PC-9 (cell line): Measurements from ENCODE around the gene RNF5.

Experiments
- EZH2 ChIP-seq: fragments of 200-600 bp; sonication (generic); IDR thresholded peaks from 2 replicates; pipeline ENCODE4 v1.8.0; 2017; ENCODE audit warnings: antibody characterized with exemption, low read depth
- TF ChIP-seq, protein P1 (sequence below): fragments of 200-600 bp; sonication (generic); conservative IDR thresholded peaks from 2 replicates; pipeline ENCODE4 v1.6.1; 2017; ENCODE audit warnings: mixed run types, antibody characterized with exemption, mild to moderate bottlenecking, moderate library complexity

DNA sequence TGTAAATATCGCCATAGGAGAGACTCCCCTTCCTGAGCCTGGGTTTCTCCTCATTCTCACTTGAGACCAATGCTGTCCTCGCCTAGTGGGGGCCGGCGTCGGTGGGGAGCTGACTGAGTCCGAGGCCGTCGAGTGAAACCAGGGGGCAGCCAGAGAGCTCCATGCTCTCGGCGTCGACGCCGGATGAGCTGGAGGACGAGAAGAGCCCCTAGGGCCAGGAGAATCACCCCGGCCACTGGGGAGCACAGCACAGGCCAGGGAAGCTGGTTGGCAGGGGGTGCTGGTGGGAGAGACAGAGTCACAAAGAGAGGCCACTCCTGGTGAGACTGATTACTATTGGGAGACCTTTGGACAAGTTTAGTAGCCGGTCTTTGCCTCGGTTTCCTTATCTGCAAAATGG lies 20.7 kb downstream of the RNF5 start:
- TF ChIP-seq, protein P1, sequence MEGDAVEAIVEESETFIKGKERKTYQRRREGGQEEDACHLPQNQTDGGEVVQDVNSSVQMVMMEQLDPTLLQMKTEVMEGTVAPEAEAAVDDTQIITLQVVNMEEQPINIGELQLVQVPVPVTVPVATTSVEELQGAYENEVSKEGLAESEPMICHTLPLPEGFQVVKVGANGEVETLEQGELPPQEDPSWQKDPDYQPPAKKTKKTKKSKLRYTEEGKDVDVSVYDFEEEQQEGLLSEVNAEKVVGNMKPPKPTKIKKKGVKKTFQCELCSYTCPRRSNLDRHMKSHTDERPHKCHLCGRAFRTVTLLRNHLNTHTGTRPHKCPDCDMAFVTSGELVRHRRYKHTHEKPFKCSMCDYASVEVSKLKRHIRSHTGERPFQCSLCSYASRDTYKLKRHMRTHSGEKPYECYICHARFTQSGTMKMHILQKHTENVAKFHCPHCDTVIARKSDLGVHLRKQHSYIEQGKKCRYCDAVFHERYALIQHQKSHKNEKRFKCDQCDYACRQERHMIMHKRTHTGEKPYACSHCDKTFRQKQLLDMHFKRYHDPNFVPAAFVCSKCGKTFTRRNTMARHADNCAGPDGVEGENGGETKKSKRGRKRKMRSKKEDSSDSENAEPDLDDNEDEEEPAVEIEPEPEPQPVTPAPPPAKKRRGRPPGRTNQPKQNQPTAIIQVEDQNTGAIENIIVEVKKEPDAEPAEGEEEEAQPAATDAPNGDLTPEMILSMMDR: no peak
- no peak for TF ChIP-seq EZH2
